Panc1 (cell line): ENCODE results near the gene HOXB2. TPM values are rescaled to one million over a fixed set of nuclear protein-coding genes. Genes with fewer than 3 reads are reported as not detected.

Source experiments
- ATAC-seq: fragments of 200-7000 bp; cut with Tn5 transposase; 2 replicates; pipeline ENCODE4 v1.9.1; 2020; ENCODE audit warnings: mild to moderate bottlenecking, moderate library complexity
- BruUV-seq: library from RNA; stranded (reverse); fragments of 400-500 nt; replicated peaks from 2 replicates; lab custom pipeline; 2021; lab: Mats Ljungman, UMichigan
- CTCF ChIA-PET: fragments of 300-600 bp; sonication (Branson Sonifier 250); formaldehyde crosslinking; loops from one replicate; lab custom pipeline; 2022; ENCODE audit warnings: antibody characterized with exemption; lab: Charles Lee
- POLR2A ChIA-PET: fragments of 300-600 bp; sonication (Branson Sonifier 250); formaldehyde crosslinking; loops from one replicate; lab custom pipeline; 2022; ENCODE audit warnings: antibody characterized with exemption; lab: Charles Lee
- DNase-seq: peaks from one replicate; pipeline ENCODE4 v3.0.0-alpha.2; 2010; ENCODE audit warnings: low read depth, low spot score
- H3K27ac ChIP-seq: 2 replicates; pipeline ENCODE4 v1.5.1; 2011; ENCODE audit warnings: mild to moderate bottlenecking, low read length, inconsistent platforms
- H3K27me3 ChIP-seq: fragments of 200-500 bp; sonication (Bioruptor generic); 2 replicates; pipeline ENCODE4 v1.6.0; 2014; ENCODE audit warnings: low read length, inconsistent platforms; ENCODE audit not compliant: control insufficient read depth, insufficient read depth
- H3K36me3 ChIP-seq: fragments of 200-500 bp; sonication (Bioruptor generic); 2 replicates; pipeline ENCODE4 v1.5.1; 2014; ENCODE audit warnings: inconsistent platforms, mild to moderate bottlenecking, low read length, moderate library complexity; ENCODE audit not compliant: control insufficient read depth, insufficient read depth
- H3K4me1 ChIP-seq: 2 replicates; pipeline ENCODE4 v1.5.1; 2011; ENCODE audit warnings: inconsistent platforms, mild to moderate bottlenecking, low read length, moderate library complexity; ENCODE audit not compliant: control insufficient read depth, insufficient read depth
- H3K4me3 ChIP-seq, 2 experiments: 2 replicates each; pipeline ENCODE4 v1.5.1; 2011 to 2012; ENCODE audit warnings: low read depth in 2 of 2, low read length in 2 of 2, mild to moderate bottlenecking in 2 of 2, inconsistent platforms in 1 of 2, moderate library complexity in 1 of 2
- H3K9me3 ChIP-seq: fragments of 200-500 bp; sonication (Bioruptor generic); 2 replicates; pipeline ENCODE4 v1.5.1; 2014; ENCODE audit warnings: low read depth, mild to moderate bottlenecking, inconsistent platforms, low read length, moderate library complexity; ENCODE audit not compliant: control insufficient read depth, insufficient read depth
- CTCF ChIP-seq: fragments of 450-650 bp; IDR thresholded peaks from 2 replicates; pipeline ENCODE4 v1.5.1; 2017; ENCODE audit warnings: mild to moderate bottlenecking
- POLR2AphosphoS5 ChIP-seq: IDR thresholded peaks from 2 replicates; pipeline ENCODE4 v1.6.1; 2012; ENCODE audit warnings: mild to moderate bottlenecking, low read depth, low read length, moderate library complexity
- REST ChIP-seq, 2 experiments: IDR thresholded peaks; 2 replicates each; pipeline ENCODE4 v1.6.1; 2011 to 2012; ENCODE audit warnings: low read depth in 2 of 2, control low read depth in 1 of 2, low read length in 1 of 2, mild to moderate bottlenecking in 1 of 2, moderate library complexity in 1 of 2; ENCODE audit not compliant: insufficient read depth in 1 of 2
- SIN3A ChIP-seq: IDR thresholded peaks from 2 replicates; pipeline ENCODE4 v1.6.1; 2012; ENCODE audit warnings: low read depth, mild to moderate bottlenecking, low read length, moderate library complexity, borderline replicate concordance; ENCODE audit not compliant: insufficient read depth
- TCF7L2 ChIP-seq: IDR thresholded peaks from 2 replicates; pipeline ENCODE4 v1.6.1; 2011; ENCODE audit warnings: mild to moderate bottlenecking, low read depth, low read length, inconsistent platforms
- in situ Hi-C: cut with HindIII; loops from 2 replicates; pipeline ENCODE4 v1.10.0; 2016; ENCODE audit warnings: low sequenced_read_pairs, low pct_unique_long_range_greater_than_20kb
- intact Hi-C: fragments of 100-400 bp; cut with micrococcal nuclease; formaldehyde crosslinking; loops from one replicate; pipeline ENCODE4 v1.10.0; 2022; ENCODE audit not compliant: unreplicated experiment
- total RNA-seq: library from RNA; stranded (reverse); gene quantifications from one replicate; pipeline ENCODE4 v1.2.1, GENCODE V29; 2021; ENCODE audit not compliant: unreplicated experiment

Gene HOXB2
- total RNA-seq, 1 experiment from 2014 or later, result 70.1 TPM

GRCh38 chr17:48529683-48530009 is 15.3 kb downstream of the HOXB2 start:
- Histone ChIP-seq H3K4me3 (no peak overlapping the region), H3K4me1 (no peaks in the 10 kb centered on the region), H3K9me3 (no peaks in the 10 kb centered on the region), H3K36me3 (no peaks in the 10 kb centered on the region), H3K27me3 (no peaks in the 10 kb centered on the region), H3K27ac (no peak overlapping the region)
- in situ Hi-C loops, result no loop called here
- ChIA-PET POLR2A (no interaction called here), CTCF (no interaction called here)
- TF ChIP-seq POLR2AphosphoS5 (no peak), TCF7L2 (no peak), SIN3A (no peak), CTCF (no peak), REST (IDR thresholded peaks at IDR 0.05; ENCODE audit: insufficient read depth in 1 of 2, low read depth in 2 of 2, low read length in 1 of 2) (no peak)
- BruUV-seq, result no TSS peak
- DNase-seq (no peak), ATAC-seq (no peak)
- intact Hi-C loops, result no loop called here

- H3K4me3 ChIP-seq, result no peak overlapping the region
- in situ Hi-C loops, result no loop called here
- ATAC-seq (peak; percentile 20; the same call in 1 of the 2 replicates), DNase-seq (no peak)
- TF ChIP-seq SIN3A (no peak), REST (IDR thresholded peaks at IDR 0.05; ENCODE audit: insufficient read depth in 1 of 2, low read depth in 2 of 2, low read length in 1 of 2) (no peak), TCF7L2 (no peak), POLR2AphosphoS5 (no peak), CTCF (no peak)
- no peaks in the 10 kb centered on the region for H3K27me3 ChIP-seq
- intact Hi-C loops, result no loop called here
- POLR2A ChIA-PET, result no interaction called here
- H3K36me3 ChIP-seq, result no peaks in the 10 kb centered on the region
- no TSS peak for BruUV-seq
- H3K9me3 ChIP-seq, result no peaks in the 10 kb centered on the region
- no peaks in the 10 kb centered on the region for H3K4me1 ChIP-seq
- H3K27ac ChIP-seq, result no peak overlapping the region
- CTCF ChIA-PET, result interaction anchor here (0.6 kb wide), 1 partner anchor 48 kb away, joined by 3 read pairs; no protein-coding TSS in a partner anchor
Measured at GRCh38 chr17:48528936-48529682, 15.8 kb downstream of the HOXB2 start.
